H9 (cell line): Measurements from ENCODE around the gene PLEKHG5. TPM values are rescaled to one million over a fixed set of nuclear protein-coding genes. Genes with fewer than 3 reads are reported as not detected.

ENCODE experiments used
- DNase-seq: peaks from one replicate; pipeline ENCODE4 v3.0.0-alpha.2; 2017
- H2AFZ ChIP-seq: one replicate; pipeline ENCODE4 v1.6.1; 2013; ENCODE audit warnings: mild to moderate bottlenecking, low read length, control low read depth, moderate library complexity
- H2AK5ac ChIP-seq: 2 replicates; pipeline ENCODE4 v1.6.1; 2013; ENCODE audit warnings: low read length, control low read depth, mixed read lengths; ENCODE audit not compliant: insufficient read length
- H2BK120ac ChIP-seq: one replicate; pipeline ENCODE4 v1.6.1; 2013; ENCODE audit warnings: low read depth, mild to moderate bottlenecking, low read length, control low read depth, inconsistent platforms; ENCODE audit not compliant: poor library complexity, severe bottlenecking
- H2BK12ac ChIP-seq: 2 replicates; pipeline ENCODE4 v1.6.1; 2013; ENCODE audit warnings: low read length, control low read depth, mixed read lengths, low read depth; ENCODE audit not compliant: insufficient read length
- H2BK15ac ChIP-seq: 2 replicates; pipeline ENCODE4 v1.6.1; 2013; ENCODE audit warnings: low read depth, low read length, control low read depth
- H2BK20ac ChIP-seq: one replicate; pipeline ENCODE4 v1.6.1; 2013; ENCODE audit warnings: low read depth, mild to moderate bottlenecking, low read length, control low read depth, inconsistent platforms; ENCODE audit not compliant: poor library complexity, severe bottlenecking
- H2BK5ac ChIP-seq: 2 replicates; pipeline ENCODE4 v1.6.1; 2013; ENCODE audit warnings: low read length, control low read depth, mixed read lengths; ENCODE audit not compliant: insufficient read length
- H3K14ac ChIP-seq: 2 replicates; pipeline ENCODE4 v1.6.1; 2013; ENCODE audit warnings: low read length, control low read depth; ENCODE audit not compliant: insufficient read depth
- H3K18ac ChIP-seq: 2 replicates; pipeline ENCODE4 v1.6.1; 2013; ENCODE audit warnings: low read depth, mild to moderate bottlenecking, mixed read lengths, low read length, control low read depth; ENCODE audit not compliant: insufficient read length
- H3K23ac ChIP-seq: 2 replicates; pipeline ENCODE4 v1.6.1; 2013; ENCODE audit warnings: low read length, control low read depth, mixed read lengths, low read depth; ENCODE audit not compliant: insufficient read length
- H3K23me2 ChIP-seq: 2 replicates; pipeline ENCODE4 v1.6.1; 2013; ENCODE audit warnings: low read depth, mild to moderate bottlenecking, mixed read lengths, low read length, control low read depth; ENCODE audit not compliant: insufficient read length, poor library complexity, severe bottlenecking
- H3K27ac ChIP-seq: 2 replicates; pipeline ENCODE4 v1.5.1; 2013; ENCODE audit warnings: low read length, control low read depth, mixed read lengths, low read depth; ENCODE audit not compliant: insufficient read length
- H3K27me3 ChIP-seq: 2 replicates; pipeline ENCODE4 v1.6.1; 2013; ENCODE audit warnings: low read length, control low read depth, inconsistent platforms; ENCODE audit not compliant: insufficient read depth
- H3K4ac ChIP-seq: 2 replicates; pipeline ENCODE4 v1.6.1; 2013; ENCODE audit warnings: low read depth, mild to moderate bottlenecking, control low read depth, inconsistent platforms, low read length, moderate library complexity
- H3K4me1 ChIP-seq: 2 replicates; pipeline ENCODE4 v1.6.1; 2013; ENCODE audit warnings: low read length, control low read depth, inconsistent platforms; ENCODE audit not compliant: insufficient read depth
- H3K4me2 ChIP-seq: 2 replicates; pipeline ENCODE4 v1.6.1; 2013; ENCODE audit warnings: low read length, control low read depth, mixed read lengths; ENCODE audit not compliant: insufficient read length, insufficient read depth
- H3K56ac ChIP-seq: 2 replicates; pipeline ENCODE4 v1.6.1; 2013; ENCODE audit warnings: low read depth, mild to moderate bottlenecking, mixed read lengths, low read length, control low read depth; ENCODE audit not compliant: insufficient read length
- H3K79me1 ChIP-seq: 2 replicates; pipeline ENCODE4 v1.6.1; 2013; ENCODE audit warnings: low read depth, mild to moderate bottlenecking, moderate library complexity, low read length, control low read depth, inconsistent platforms; ENCODE audit not compliant: insufficient read depth, poor library complexity, severe bottlenecking
- H3K79me2 ChIP-seq: 2 replicates; pipeline ENCODE4 v1.6.1; 2013; ENCODE audit warnings: low read length, control low read depth, inconsistent platforms; ENCODE audit not compliant: insufficient read depth
- H3K9ac ChIP-seq: 2 replicates; pipeline ENCODE4 v1.6.1; 2013; ENCODE audit warnings: low read length, control low read depth, mixed read lengths; ENCODE audit not compliant: insufficient read length; ENCODE audit errors: extremely low read depth
- H3K9me3 ChIP-seq: one replicate; pipeline ENCODE4 v1.6.1; 2013; ENCODE audit warnings: low read depth, low read length, inconsistent platforms; ENCODE audit not compliant: control insufficient read depth
- H3T11ph ChIP-seq: one replicate; pipeline ENCODE4 v1.6.1; 2013; ENCODE audit warnings: mild to moderate bottlenecking, low read length, control low read depth, inconsistent platforms
- H4K20me1 ChIP-seq: one replicate; pipeline ENCODE4 v1.6.1; 2013; ENCODE audit not compliant: control insufficient read depth, insufficient read length, insufficient read depth
- H4K5ac ChIP-seq: 2 replicates; pipeline ENCODE4 v1.6.1; 2013; ENCODE audit warnings: low read depth, mild to moderate bottlenecking, mixed read lengths, low read length, control low read depth; ENCODE audit not compliant: insufficient read length
- H4K8ac ChIP-seq: replicated peaks from 2 replicates; pipeline ENCODE4 v1.6.1; 2013; ENCODE audit warnings: low read length, control low read depth, mixed read lengths, low read depth; ENCODE audit not compliant: insufficient read length
- H4K91ac ChIP-seq: 2 replicates; pipeline ENCODE4 v1.6.1; 2013; ENCODE audit warnings: low read depth, mild to moderate bottlenecking, moderate library complexity, mixed read lengths, low read length, control low read depth; ENCODE audit not compliant: insufficient read length
- H3K27ac Mint-ChIP-seq, 3 experiments: 2 replicates in 2 of 3; 3 replicates in 1 of 3; pipeline ENCODE4 v1.8.0; 2020 to 2021; ENCODE audit warnings: mixed read lengths in 3 of 3, mild to moderate bottlenecking in 1 of 3, moderate library complexity in 1 of 3
- H3K27me3 Mint-ChIP-seq: 2 replicates; pipeline ENCODE4 v1.8.0; 2021; ENCODE audit warnings: low read depth, mild to moderate bottlenecking, moderate library complexity, mixed read lengths
- H3K36me3 Mint-ChIP-seq, 3 experiments: 2 replicates in 2 of 3; 3 replicates in 1 of 3; pipeline ENCODE4 v1.8.0; 2020 to 2021; ENCODE audit warnings: low read depth in 3 of 3, mixed read lengths in 3 of 3; ENCODE audit not compliant: insufficient read depth in 1 of 3
- H3K4me1 Mint-ChIP-seq, 2 experiments: 2 replicates each; pipeline ENCODE4 v1.8.0; 2020; ENCODE audit warnings: mixed read lengths in 2 of 2
- H3K4me3 Mint-ChIP-seq, 2 experiments: 2 replicates in 1 of 2; 3 replicates in 1 of 2; pipeline ENCODE4 v1.8.0; 2020 to 2021; ENCODE audit warnings: mild to moderate bottlenecking in 2 of 2, mixed read lengths in 2 of 2, moderate library complexity in 1 of 2
- H3K9me3 Mint-ChIP-seq, 2 experiments: 2 replicates in 1 of 2; 3 replicates in 1 of 2; pipeline ENCODE4 v1.8.0; 2020; ENCODE audit warnings: mild to moderate bottlenecking in 2 of 2, mixed read lengths in 2 of 2, moderate library complexity in 1 of 2
- WGBS: extraction: QIAGEN DNeasy Blood & Tissue Kit; methylation state at CpG from one replicate; pipeline ENCODE4 v1.1.7; 2013; ENCODE audit warnings: missing lambda C conversion rate, low lambda C conversion rate, mixed read lengths; ENCODE audit not compliant: insufficient read length; ENCODE audit errors: extremely low coverage; 5-methylcytosine and 5-hydroxymethylcytosine counted together
- total RNA-seq: library from RNA; stranded (reverse); gene quantifications from 2 replicates; pipeline ENCODE4 v1.2.1, GENCODE V29; 2021
- TF ChIP-seq, protein P1 (sequence below): fragments of 200-600 bp; sonication (generic); conservative IDR thresholded peaks from 3 replicates; pipeline ENCODE4 v1.8.0; 2021; ENCODE audit warnings: antibody characterized with exemption, mild to moderate bottlenecking

The PLEKHG5 gene
- total RNA-seq, 1 experiment from 2014 or later = 22.3 TPM

DNA sequence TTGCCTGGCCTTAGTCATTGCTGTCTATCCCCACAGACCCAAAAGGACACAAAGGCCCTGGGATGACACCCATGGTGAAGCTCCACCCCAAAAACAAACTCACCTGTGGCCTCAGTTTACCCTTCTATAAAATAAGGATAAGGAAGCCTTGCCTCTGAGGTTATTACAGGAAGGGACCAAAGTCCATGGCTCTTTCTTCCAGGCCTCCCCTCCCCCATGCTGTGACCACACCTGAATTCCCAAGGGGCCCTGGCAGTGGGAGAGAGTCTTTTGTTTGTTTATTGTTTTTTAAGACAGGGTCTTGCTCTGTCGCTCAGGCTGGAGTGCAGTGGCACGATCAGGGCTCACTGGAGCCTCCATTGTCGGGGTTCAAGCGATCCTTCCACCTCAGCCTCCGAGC lies 15.0 kb downstream of the PLEKHG5 start:
- Histone ChIP-seq H3K14ac (no peak overlapping the region), H4K5ac (no peak overlapping the region), H3K9ac (no peak overlapping the region), H2BK15ac (no peak overlapping the region), H2BK120ac (no peak overlapping the region), H2BK20ac (no peak overlapping the region), H2BK5ac (no peak overlapping the region), H3K23ac (no peak overlapping the region), H3K4ac (no peak overlapping the region), H3K56ac (no peak overlapping the region), H3K79me1 (no peaks in the 10 kb centered on the region), H3K4me2 (no peak overlapping the region), H3K27ac (no peak overlapping the region), H4K91ac (no peak overlapping the region), H3K27me3 (no peaks in the 10 kb centered on the region), H3K18ac (no peak overlapping the region), H4K8ac (no peak overlapping the region), H2BK12ac (no peak overlapping the region), H2AK5ac (no peak overlapping the region), H3K9me3 (no peaks in the 10 kb centered on the region), H3K4me1 (peaks cover 3% of the 10 kb centered on the region; the same call in 1 of the 2 replicates), H4K20me1 (no peaks in the 10 kb centered on the region), H3K23me2 (no peaks in the 10 kb centered on the region), H2AFZ (no peak overlapping the region), H3T11ph (no peak overlapping the region), H3K79me2 (no peaks in the 10 kb centered on the region)
- Mint-ChIP-seq H3K27ac (peak overlapping the region in 2 of 3 experiments; percentile 81 to 83; a peak in 1 of 7 replicates), H3K4me3 (no peak overlapping the region), H3K9me3 (no peaks in the 10 kb centered on the region), H3K27me3 (no peaks in the 10 kb centered on the region), H3K4me1 (peaks cover 20 to 42% of the 10 kb centered on the region in 2 experiments), H3K36me3 (peaks cover 12 to 16% (median 16%) of the 10 kb centered on the region in 3 experiments; a peak in 6 of 7 replicates)
- no peak for DNase-seq
- no CpG with 5 or more reads among the region's 5 CpGs for WGBS
- TF ChIP-seq, protein P1, sequence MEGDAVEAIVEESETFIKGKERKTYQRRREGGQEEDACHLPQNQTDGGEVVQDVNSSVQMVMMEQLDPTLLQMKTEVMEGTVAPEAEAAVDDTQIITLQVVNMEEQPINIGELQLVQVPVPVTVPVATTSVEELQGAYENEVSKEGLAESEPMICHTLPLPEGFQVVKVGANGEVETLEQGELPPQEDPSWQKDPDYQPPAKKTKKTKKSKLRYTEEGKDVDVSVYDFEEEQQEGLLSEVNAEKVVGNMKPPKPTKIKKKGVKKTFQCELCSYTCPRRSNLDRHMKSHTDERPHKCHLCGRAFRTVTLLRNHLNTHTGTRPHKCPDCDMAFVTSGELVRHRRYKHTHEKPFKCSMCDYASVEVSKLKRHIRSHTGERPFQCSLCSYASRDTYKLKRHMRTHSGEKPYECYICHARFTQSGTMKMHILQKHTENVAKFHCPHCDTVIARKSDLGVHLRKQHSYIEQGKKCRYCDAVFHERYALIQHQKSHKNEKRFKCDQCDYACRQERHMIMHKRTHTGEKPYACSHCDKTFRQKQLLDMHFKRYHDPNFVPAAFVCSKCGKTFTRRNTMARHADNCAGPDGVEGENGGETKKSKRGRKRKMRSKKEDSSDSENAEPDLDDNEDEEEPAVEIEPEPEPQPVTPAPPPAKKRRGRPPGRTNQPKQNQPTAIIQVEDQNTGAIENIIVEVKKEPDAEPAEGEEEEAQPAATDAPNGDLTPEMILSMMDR = no peak
